Measurements from ENCODE around the gene FOXL2.

FOXL2 gene

GRCh38 chr3:138940446-138940845 lies 6.5 kb downstream of the FOXL2 start:
- Histone ChIP-seq H3K4me3 (ENCODE audit: low read length) (no peak overlapping the region), H3K36me3 (replicated peaks; ENCODE audit: low read depth, low read length) (no peaks in the 10 kb centered on the region), H3K9me3 (ENCODE audit: insufficient read depth, low read length) (no peaks in the 10 kb centered on the region), H3K4me2 (ENCODE audit: low read length) (no peak overlapping the region), H4K20me1 (ENCODE audit: insufficient read depth, low read length) (no peaks in the 10 kb centered on the region), H3K27me3 (ENCODE audit: low read depth, low read length) (no peaks in the 10 kb centered on the region), H3K27ac (ENCODE audit: low read length) (no peak overlapping the region), H3K4me1 (ENCODE audit: low read length) (no peaks in the 10 kb centered on the region), H3K9ac (ENCODE audit: low read length) (no peak overlapping the region), H3K79me2 (ENCODE audit: low read length) (no peaks in the 10 kb centered on the region), H2AFZ (ENCODE audit: low read depth, low read length) (no peak overlapping the region)
- TF ChIP-seq CTCF (IDR thresholded peaks at IDR 0.05; ENCODE audit: low read depth, low read length) = no peak
- no peak for TF ChIP-seq EZH2phosphoT487 (IDR thresholded peaks at IDR 0.05; ENCODE audit: low read depth)

GRCh38 chr3:138939561-138940241 lies 7.2 kb downstream of the FOXL2 start:
- Histone ChIP-seq H3K4me1 (ENCODE audit: low read length) (no peaks in the 10 kb centered on the region), H3K27me3 (ENCODE audit: low read depth, low read length) (no peaks in the 10 kb centered on the region), H3K27ac (ENCODE audit: low read length) (no peak overlapping the region), H3K4me2 (ENCODE audit: low read length) (no peak overlapping the region), H3K9ac (ENCODE audit: low read length) (no peak overlapping the region), H3K79me2 (ENCODE audit: low read length) (no peaks in the 10 kb centered on the region), H2AFZ (ENCODE audit: low read depth, low read length) (no peak overlapping the region), H4K20me1 (ENCODE audit: insufficient read depth, low read length) (no peaks in the 10 kb centered on the region), H3K9me3 (ENCODE audit: insufficient read depth, low read length) (no peaks in the 10 kb centered on the region), H3K4me3 (ENCODE audit: low read length) (no peak overlapping the region), H3K36me3 (replicated peaks; ENCODE audit: low read depth, low read length) (no peaks in the 10 kb centered on the region)
- no peak for TF ChIP-seq CTCF (IDR thresholded peaks at IDR 0.05; ENCODE audit: low read depth, low read length)
- TF ChIP-seq EZH2phosphoT487 (IDR thresholded peaks at IDR 0.05; ENCODE audit: low read depth) = no peak

- H3K36me3 ChIP-seq (replicated peaks; ENCODE audit: low read depth, low read length) = no peaks in the 10 kb centered on the region
- no peak overlapping the region for H3K27ac ChIP-seq (ENCODE audit: low read length)
- no peaks in the 10 kb centered on the region for H3K4me1 ChIP-seq (ENCODE audit: low read length)
- H2AFZ ChIP-seq (ENCODE audit: low read depth, low read length) = no peak overlapping the region
- H3K4me2 ChIP-seq (ENCODE audit: low read length) = no peak overlapping the region
- H3K4me3 ChIP-seq (ENCODE audit: low read length) = no peak overlapping the region
- H4K20me1 ChIP-seq (ENCODE audit: insufficient read depth, low read length) = no peaks in the 10 kb centered on the region
- H3K79me2 ChIP-seq (ENCODE audit: low read length) = no peaks in the 10 kb centered on the region
- no peaks in the 10 kb centered on the region for H3K27me3 ChIP-seq (ENCODE audit: low read depth, low read length)
- H3K9me3 ChIP-seq (ENCODE audit: insufficient read depth, low read length) = no peaks in the 10 kb centered on the region
- H3K9ac ChIP-seq (ENCODE audit: low read length) = no peak overlapping the region
- TF ChIP-seq CTCF (IDR thresholded peaks at IDR 0.05; ENCODE audit: low read depth, low read length) = no peak
- TF ChIP-seq EZH2phosphoT487 (IDR thresholded peaks at IDR 0.05; ENCODE audit: low read depth) = no peak
Measured at GRCh38 chr3:138938877-138939560, 7.9 kb downstream of the FOXL2 start.

GRCh38 chr3:138938056-138938876 lies 8.7 kb downstream of the FOXL2 start:
- no peaks in the 10 kb centered on the region for H3K79me2 ChIP-seq (ENCODE audit: low read length)
- H3K27ac ChIP-seq (ENCODE audit: low read length) = no peak overlapping the region
- no peaks in the 10 kb centered on the region for H3K4me1 ChIP-seq (ENCODE audit: low read length)
- H3K36me3 ChIP-seq (replicated peaks; ENCODE audit: low read depth, low read length) = no peaks in the 10 kb centered on the region
- H3K27me3 ChIP-seq (ENCODE audit: low read depth, low read length) = no peaks in the 10 kb centered on the region
- H2AFZ ChIP-seq (ENCODE audit: low read depth, low read length) = no peak overlapping the region
- no peaks in the 10 kb centered on the region for H3K9me3 ChIP-seq (ENCODE audit: insufficient read depth, low read length)
- no peak overlapping the region for H3K4me3 ChIP-seq (ENCODE audit: low read length)
- no peak for TF ChIP-seq CTCF (IDR thresholded peaks at IDR 0.05; ENCODE audit: low read depth, low read length)
- no peak for TF ChIP-seq EZH2phosphoT487 (IDR thresholded peaks at IDR 0.05; ENCODE audit: low read depth)
- no peak overlapping the region for H3K9ac ChIP-seq (ENCODE audit: low read length)
- no peak overlapping the region for H3K4me2 ChIP-seq (ENCODE audit: low read length)
- H4K20me1 ChIP-seq (ENCODE audit: insufficient read depth, low read length) = no peaks in the 10 kb centered on the region

Measured in OCI-LY3 (cell line).